Caco-2 (cell line): ENCODE results near the gene ZNF624. TPM values are rescaled to one million over a fixed set of nuclear protein-coding genes. Genes with fewer than 3 reads are reported as not detected.

Source experiments
- BruUV-seq: library from RNA; stranded (reverse); fragments of 400-500 nt; replicated peaks from 2 replicates; lab custom pipeline; 2021; lab: Mats Ljungman, UMichigan
- CTCF ChIA-PET: fragments of 300-600 bp; sonication (Branson Sonifier 250); formaldehyde crosslinking; loops from one replicate; lab custom pipeline; 2022; ENCODE audit warnings: antibody characterized with exemption; lab: Charles Lee
- POLR2A ChIA-PET: fragments of 300-600 bp; sonication (Branson Sonifier 250); formaldehyde crosslinking; loops from one replicate; lab custom pipeline; 2022; ENCODE audit warnings: antibody characterized with exemption; lab: Charles Lee
- DNase-seq, 2 experiments: peaks; one replicate each; pipeline versions ENCODE4 v3.0.0 to v3.0.0-alpha.2; 2020 to 2022
- H3K27me3 ChIP-seq: replicated peaks from 2 replicates; pipeline ENCODE4 v1.6.0; 2011; ENCODE audit warnings: low read length; ENCODE audit not compliant: control insufficient read depth, insufficient read depth
- H3K36me3 ChIP-seq: 2 replicates; pipeline ENCODE4 v1.5.1; 2011; ENCODE audit warnings: low read length; ENCODE audit not compliant: control insufficient read depth, insufficient read depth
- H3K4me1 ChIP-seq: fragments of 250-450 bp; sonication (Bioruptor Pico); 2 replicates; pipeline ENCODE4 v1.5.1; 2020; ENCODE audit warnings: mild to moderate bottlenecking
- H3K4me3 ChIP-seq: 2 replicates; pipeline ENCODE4 v1.5.1; 2011; ENCODE audit warnings: low read depth, mild to moderate bottlenecking, control low read depth, low read length
- H3K9me3 ChIP-seq: fragments of 250-450 bp; sonication (Bioruptor Pico); 2 replicates; pipeline ENCODE4 v1.5.1; 2020; ENCODE audit warnings: mild to moderate bottlenecking, moderate library complexity
- H3K27ac Mint-ChIP-seq: one replicate; pipeline ENCODE4 v1.8.0; 2022; ENCODE audit warnings: mixed read lengths; ENCODE audit not compliant: unreplicated experiment
- H3K27me3 Mint-ChIP-seq: one replicate; pipeline ENCODE4 v1.8.0; 2022; ENCODE audit warnings: mixed read lengths; ENCODE audit not compliant: insufficient read depth, unreplicated experiment
- H3K36me3 Mint-ChIP-seq: one replicate; pipeline ENCODE4 v1.8.0; 2022; ENCODE audit warnings: mild to moderate bottlenecking, mixed read lengths; ENCODE audit not compliant: insufficient read depth, unreplicated experiment
- H3K4me1 Mint-ChIP-seq: one replicate; pipeline ENCODE4 v1.8.0; 2022; ENCODE audit warnings: low read depth, mixed read lengths; ENCODE audit not compliant: unreplicated experiment
- H3K4me3 Mint-ChIP-seq: one replicate; pipeline ENCODE4 v1.8.0; 2022; ENCODE audit warnings: mild to moderate bottlenecking, moderate library complexity, mixed read lengths; ENCODE audit not compliant: unreplicated experiment
- H3K9me3 Mint-ChIP-seq: one replicate; pipeline ENCODE4 v1.8.0; 2022; ENCODE audit warnings: mixed read lengths; ENCODE audit not compliant: unreplicated experiment
- CTCF ChIP-seq, 2 experiments: fragments of 200-600 bp in 1 of 2; IDR thresholded peaks; 1 replicate in 1 of 2; 2 replicates in 1 of 2; pipeline versions ENCODE4 v1.5.1 to v1.8.0; 2011 to 2022; ENCODE audit warnings: antibody characterized with exemption in 1 of 2, control low read depth in 1 of 2, inconsistent platforms in 1 of 2, low read depth in 1 of 2, low read length in 1 of 2, mild to moderate bottlenecking in 1 of 2, moderate library complexity in 1 of 2; ENCODE audit not compliant: insufficient read depth in 1 of 2, severe bottlenecking in 1 of 2, unreplicated experiment in 1 of 2
- intact Hi-C: fragments of 100-400 bp; cut with micrococcal nuclease; formaldehyde crosslinking; loops from one replicate; pipeline ENCODE4 v1.10.0; 2022; ENCODE audit not compliant: unreplicated experiment
- total RNA-seq: library from RNA; stranded (reverse); gene quantifications from 2 replicates; pipeline ENCODE4 v1.2.3, GENCODE V29; 2022

Gene ZNF624
- total RNA-seq, 1 experiment from 2014 or later: 7.6 TPM

GRCh38 chr17:16623282-16623681, 30.4 kb downstream of the ZNF624 start:
- TF ChIP-seq CTCF (IDR thresholded peaks at IDR 0.05; ENCODE audit: insufficient read depth in 1 of 2, low read depth in 1 of 2, low read length in 1 of 2, severe bottlenecking in 1 of 2, unreplicated experiment in 1 of 2): no peak
- no peaks in the 10 kb centered on the region for H3K27me3 Mint-ChIP-seq
- ChIA-PET CTCF (no interaction called here), POLR2A (no interaction called here)
- H3K9me3 Mint-ChIP-seq: peaks cover 58% of the 10 kb centered on the region
- no peak for DNase-seq
- H3K36me3 Mint-ChIP-seq: peaks cover 18% of the 10 kb centered on the region
- no peaks in the 10 kb centered on the region for H3K27me3 ChIP-seq
- peaks cover 78% of the 10 kb centered on the region for H3K9me3 ChIP-seq
- H3K4me1 ChIP-seq: no peaks in the 10 kb centered on the region
- no peak overlapping the region for H3K4me3 ChIP-seq
- no TSS peak for BruUV-seq
- H3K36me3 ChIP-seq: no peaks in the 10 kb centered on the region
- H3K4me1 Mint-ChIP-seq: no peaks in the 10 kb centered on the region
- H3K4me3 Mint-ChIP-seq: no peak overlapping the region
- no peak overlapping the region for H3K27ac Mint-ChIP-seq
- intact Hi-C loops: no loop called here

- POLR2A ChIA-PET: no interaction called here
- no peak overlapping the region for H3K4me3 Mint-ChIP-seq
- Histone ChIP-seq H3K4me1 (no peaks in the 10 kb centered on the region), H3K9me3 (peaks cover 76% of the 10 kb centered on the region), H3K27me3 (no peaks in the 10 kb centered on the region), H3K36me3 (no peaks in the 10 kb centered on the region), H3K4me3 (no peak overlapping the region)
- intact Hi-C loops: no loop called here
- peaks cover 52% of the 10 kb centered on the region for H3K9me3 Mint-ChIP-seq
- DNase-seq: no peak
- peaks cover 16% of the 10 kb centered on the region for H3K36me3 Mint-ChIP-seq
- CTCF ChIA-PET: no interaction called here
- no peaks in the 10 kb centered on the region for H3K27me3 Mint-ChIP-seq
- TF ChIP-seq CTCF (IDR thresholded peaks at IDR 0.05; ENCODE audit: insufficient read depth in 1 of 2, low read depth in 1 of 2, low read length in 1 of 2, severe bottlenecking in 1 of 2, unreplicated experiment in 1 of 2): no peak
- no TSS peak for BruUV-seq
- H3K4me1 Mint-ChIP-seq: no peaks in the 10 kb centered on the region
- H3K27ac Mint-ChIP-seq: no peak overlapping the region
These were observed 30.9 kb downstream of the ZNF624 start for GRCh38 chr17:16622540-16623277.

GRCh38 chr17:16617481-16618060, 36.1 kb downstream of the ZNF624 start:
- Histone ChIP-seq H3K4me3 (no peak overlapping the region), H3K4me1 (no peaks in the 10 kb centered on the region), H3K36me3 (no peaks in the 10 kb centered on the region), H3K27me3 (no peaks in the 10 kb centered on the region), H3K9me3 (peaks cover 57% of the 10 kb centered on the region)
- no peak for TF ChIP-seq CTCF (IDR thresholded peaks at IDR 0.05; ENCODE audit: insufficient read depth in 1 of 2, low read depth in 1 of 2, low read length in 1 of 2, severe bottlenecking in 1 of 2, unreplicated experiment in 1 of 2)
- BruUV-seq: no TSS peak
- H3K27me3 Mint-ChIP-seq: no peaks in the 10 kb centered on the region
- ChIA-PET CTCF (no interaction called here), POLR2A (no interaction called here)
- DNase-seq: no peak
- peaks cover 70% of the 10 kb centered on the region for H3K9me3 Mint-ChIP-seq
- no peaks in the 10 kb centered on the region for H3K4me1 Mint-ChIP-seq
- no peak overlapping the region for H3K4me3 Mint-ChIP-seq
- no peak overlapping the region for H3K27ac Mint-ChIP-seq
- intact Hi-C loops: no loop called here
- no peaks in the 10 kb centered on the region for H3K36me3 Mint-ChIP-seq
